ENCODE data around the gene CARD6. TPM values are rescaled to one million over a fixed set of nuclear protein-coding genes. Genes with fewer than 3 reads are reported as not detected.

CARD6 gene
- total and polyA plus RNA-seq, 2 of the 13 experiments (the other 11 are each of a cell fraction or from before 2014, with no cell fraction given), result 0.33 to 1.4 TPM

DNA sequence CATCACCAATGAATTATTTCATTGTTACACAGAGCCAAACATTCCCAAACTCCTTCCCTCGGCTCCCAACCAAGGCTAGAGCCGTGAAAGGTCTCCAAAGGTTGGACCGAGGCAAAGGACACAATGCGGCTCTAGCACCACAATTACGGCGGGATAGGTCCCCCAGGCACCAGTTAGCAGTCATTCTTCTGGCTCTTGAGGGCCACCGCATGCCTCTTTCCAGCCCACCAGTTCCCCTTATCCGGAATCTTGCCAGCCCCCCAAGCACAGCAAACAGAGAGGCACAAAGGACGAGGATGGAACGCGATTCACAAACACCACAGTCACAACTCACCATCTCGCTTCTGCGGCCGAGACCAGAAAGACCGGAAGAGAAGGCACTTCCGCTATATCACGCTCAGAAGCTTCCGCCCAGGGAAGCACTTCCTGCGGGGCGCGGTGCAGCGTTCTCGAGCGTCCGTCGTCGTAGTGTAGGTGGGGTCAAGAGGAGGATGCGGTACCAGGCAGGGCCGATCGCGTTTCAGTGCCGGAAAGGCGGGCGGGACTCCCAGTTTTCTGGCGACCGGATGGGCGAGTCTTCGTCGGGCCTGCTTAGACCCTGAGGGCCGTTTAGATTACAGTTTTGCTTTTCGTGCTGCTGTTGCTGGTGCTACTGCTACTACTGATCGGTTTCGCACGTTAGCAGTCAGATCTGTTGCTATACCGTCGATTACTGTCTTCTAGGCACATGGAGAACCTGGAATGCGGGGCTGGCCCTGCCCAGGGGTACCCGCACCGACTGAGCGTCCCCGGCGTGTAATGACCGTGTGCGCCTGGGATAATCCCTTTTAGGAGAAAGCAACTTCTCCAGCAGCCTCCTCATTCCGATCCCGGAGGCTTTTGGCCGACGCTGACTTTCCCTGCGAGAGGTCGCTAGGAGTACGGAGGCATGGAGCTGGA lies 6.0 kb upstream of the CARD6 start, which contains the start of gene RPL37 (continued):
- TF ChIP-seq ZNF775 (CRISPR knock-in tag; IDR thresholded peaks at IDR 0.05; ENCODE audit: borderline replicate concordance) (no peak; the same call in 1 of the 2 replicates), ZNF3 (CRISPR knock-in tag; IDR thresholded peaks at IDR 0.05) (peak; percentile 80; the same call in 1 of the 2 replicates), FOXK2 (IDR thresholded peaks at IDR 0.05) (0 out of 2 replicates have a peak, but pooled peaks have one; percentile 62), RARA (CRISPR knock-in tag; IDR thresholded peaks at IDR 0.05) (peak; percentile 70), ZNF326 (CRISPR knock-in tag; IDR thresholded peaks at IDR 0.05; ENCODE audit: borderline replicate concordance) (no peak), PLRG1 (conservative IDR thresholded peaks at IDR 0.05) (no peak), TOPORS (CRISPR knock-in tag; IDR thresholded peaks at IDR 0.05) (no peak), TBP (CRISPR knock-in tag; IDR thresholded peaks at IDR 0.05) (no peak), SRSF9 (IDR thresholded peaks at IDR 0.05; ENCODE audit: borderline replicate concordance, insufficient read depth, low read depth, low read length, poor library complexity, severe bottlenecking) (no peak), PPARG (CRISPR knock-in tag; conservative IDR thresholded peaks at IDR 0.05) (peak; percentile 66; the same call in 1 of the 2 replicates), ZNF552 (CRISPR knock-in tag; IDR thresholded peaks at IDR 0.05; ENCODE audit: borderline replicate concordance) (peak; percentile 82; the same call in 1 of the 2 replicates), NFIB (CRISPR knock-in tag; IDR thresholded peaks at IDR 0.05; ENCODE audit: borderline replicate concordance) (no peak), ZNF644 (CRISPR knock-in tag; IDR thresholded peaks at IDR 0.05; ENCODE audit: low read depth) (no peak), ZNF816 (CRISPR knock-in tag; IDR thresholded peaks at IDR 0.05; ENCODE audit: borderline replicate concordance) (no peak; the same call in 1 of the 2 replicates), ZNF33A (CRISPR knock-in tag; IDR thresholded peaks at IDR 0.05; ENCODE audit: borderline replicate concordance) (no peak), ELF1 (CRISPR knock-in tag; IDR thresholded peaks at IDR 0.05) (peak; percentile 99), KAT7 (CRISPR knock-in tag; IDR thresholded peaks at IDR 0.05; ENCODE audit: borderline replicate concordance) (peak; percentile 90), ZFP37 (CRISPR knock-in tag; IDR thresholded peaks at IDR 0.05; ENCODE audit: borderline replicate concordance) (peak; percentile 71; the same call in 1 of the 2 replicates)
- TF ChIP-seq, protein P1, sequence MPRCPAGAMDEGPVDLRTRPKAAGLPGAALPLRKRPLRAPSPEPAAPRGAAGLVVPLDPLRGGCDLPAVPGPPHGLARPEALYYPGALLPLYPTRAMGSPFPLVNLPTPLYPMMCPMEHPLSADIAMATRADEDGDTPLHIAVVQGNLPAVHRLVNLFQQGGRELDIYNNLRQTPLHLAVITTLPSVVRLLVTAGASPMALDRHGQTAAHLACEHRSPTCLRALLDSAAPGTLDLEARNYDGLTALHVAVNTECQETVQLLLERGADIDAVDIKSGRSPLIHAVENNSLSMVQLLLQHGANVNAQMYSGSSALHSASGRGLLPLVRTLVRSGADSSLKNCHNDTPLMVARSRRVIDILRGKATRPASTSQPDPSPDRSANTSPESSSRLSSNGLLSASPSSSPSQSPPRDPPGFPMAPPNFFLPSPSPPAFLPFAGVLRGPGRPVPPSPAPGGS (CRISPR knock-in tag; IDR thresholded peaks at IDR 0.05), result peak; percentile 91; the same call in 1 of the 2 replicates
- TF ChIP-seq, protein P2, sequence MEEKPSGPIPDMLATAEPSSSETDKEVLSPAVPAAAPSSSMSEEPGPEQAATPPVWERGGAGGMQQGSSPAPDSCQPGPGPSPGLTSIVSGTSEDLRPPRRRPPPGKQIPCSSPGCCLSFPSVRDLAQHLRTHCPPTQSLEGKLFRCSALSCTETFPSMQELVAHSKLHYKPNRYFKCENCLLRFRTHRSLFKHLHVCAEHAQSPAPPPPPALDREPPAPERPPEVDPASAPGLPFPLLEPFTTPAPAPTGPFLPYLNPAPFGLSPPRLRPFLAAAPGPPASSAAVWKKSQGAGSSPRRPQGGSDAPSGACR (CRISPR knock-in tag; IDR thresholded peaks at IDR 0.05), result peak; percentile 95
- TF ChIP-seq, protein P3, sequence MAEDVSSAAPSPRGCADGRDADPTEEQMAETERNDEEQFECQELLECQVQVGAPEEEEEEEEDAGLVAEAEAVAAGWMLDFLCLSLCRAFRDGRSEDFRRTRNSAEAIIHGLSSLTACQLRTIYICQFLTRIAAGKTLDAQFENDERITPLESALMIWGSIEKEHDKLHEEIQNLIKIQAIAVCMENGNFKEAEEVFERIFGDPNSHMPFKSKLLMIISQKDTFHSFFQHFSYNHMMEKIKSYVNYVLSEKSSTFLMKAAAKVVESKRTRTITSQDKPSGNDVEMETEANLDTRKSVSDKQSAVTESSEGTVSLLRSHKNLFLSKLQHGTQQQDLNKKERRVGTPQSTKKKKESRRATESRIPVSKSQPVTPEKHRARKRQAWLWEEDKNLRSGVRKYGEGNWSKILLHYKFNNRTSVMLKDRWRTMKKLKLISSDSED (CRISPR knock-in tag; IDR thresholded peaks at IDR 0.05), result no peak
- TF ChIP-seq, protein P4, sequence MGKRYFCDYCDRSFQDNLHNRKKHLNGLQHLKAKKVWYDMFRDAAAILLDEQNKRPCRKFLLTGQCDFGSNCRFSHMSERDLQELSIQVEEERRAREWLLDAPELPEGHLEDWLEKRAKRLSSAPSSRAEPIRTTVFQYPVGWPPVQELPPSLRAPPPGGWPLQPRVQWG (CRISPR knock-in tag; IDR thresholded peaks at IDR 0.05; ENCODE audit: borderline replicate concordance, low read depth), result no peak
- TF ChIP-seq, protein P5, sequence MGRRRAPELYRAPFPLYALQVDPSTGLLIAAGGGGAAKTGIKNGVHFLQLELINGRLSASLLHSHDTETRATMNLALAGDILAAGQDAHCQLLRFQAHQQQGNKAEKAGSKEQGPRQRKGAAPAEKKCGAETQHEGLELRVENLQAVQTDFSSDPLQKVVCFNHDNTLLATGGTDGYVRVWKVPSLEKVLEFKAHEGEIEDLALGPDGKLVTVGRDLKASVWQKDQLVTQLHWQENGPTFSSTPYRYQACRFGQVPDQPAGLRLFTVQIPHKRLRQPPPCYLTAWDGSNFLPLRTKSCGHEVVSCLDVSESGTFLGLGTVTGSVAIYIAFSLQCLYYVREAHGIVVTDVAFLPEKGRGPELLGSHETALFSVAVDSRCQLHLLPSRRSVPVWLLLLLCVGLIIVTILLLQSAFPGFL (CRISPR knock-in tag; IDR thresholded peaks at IDR 0.05), result no peak
- TF ChIP-seq, protein P6, sequence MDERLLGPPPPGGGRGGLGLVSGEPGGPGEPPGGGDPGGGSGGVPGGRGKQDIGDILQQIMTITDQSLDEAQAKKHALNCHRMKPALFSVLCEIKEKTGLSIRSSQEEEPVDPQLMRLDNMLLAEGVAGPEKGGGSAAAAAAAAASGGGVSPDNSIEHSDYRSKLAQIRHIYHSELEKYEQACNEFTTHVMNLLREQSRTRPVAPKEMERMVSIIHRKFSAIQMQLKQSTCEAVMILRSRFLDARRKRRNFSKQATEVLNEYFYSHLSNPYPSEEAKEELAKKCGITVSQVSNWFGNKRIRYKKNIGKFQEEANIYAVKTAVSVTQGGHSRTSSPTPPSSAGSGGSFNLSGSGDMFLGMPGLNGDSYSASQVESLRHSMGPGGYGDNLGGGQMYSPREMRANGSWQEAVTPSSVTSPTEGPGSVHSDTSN (CRISPR knock-in tag; IDR thresholded peaks at IDR 0.05), result no peak
